ENCODE data around the gene NUP62.

DNA sequence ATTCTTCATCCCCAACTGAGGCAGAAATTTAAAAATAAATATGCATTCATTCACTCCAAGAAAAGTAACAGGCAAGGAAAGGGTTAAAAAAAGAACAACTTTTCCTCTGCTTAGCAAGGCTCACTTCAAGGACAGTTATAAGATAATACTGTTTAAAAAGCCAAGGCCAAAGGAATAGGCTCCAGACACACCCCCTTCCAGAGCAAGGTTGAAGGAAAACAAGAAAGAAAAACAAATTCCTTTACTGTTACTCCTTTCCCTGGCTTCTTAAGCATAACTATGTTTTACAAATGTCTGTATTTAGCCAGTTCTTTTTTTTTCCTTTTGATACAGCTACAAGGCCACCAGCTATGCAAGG lies 23.2 kb upstream of the NUP62 start:
- TF ChIP-seq, protein P1, sequence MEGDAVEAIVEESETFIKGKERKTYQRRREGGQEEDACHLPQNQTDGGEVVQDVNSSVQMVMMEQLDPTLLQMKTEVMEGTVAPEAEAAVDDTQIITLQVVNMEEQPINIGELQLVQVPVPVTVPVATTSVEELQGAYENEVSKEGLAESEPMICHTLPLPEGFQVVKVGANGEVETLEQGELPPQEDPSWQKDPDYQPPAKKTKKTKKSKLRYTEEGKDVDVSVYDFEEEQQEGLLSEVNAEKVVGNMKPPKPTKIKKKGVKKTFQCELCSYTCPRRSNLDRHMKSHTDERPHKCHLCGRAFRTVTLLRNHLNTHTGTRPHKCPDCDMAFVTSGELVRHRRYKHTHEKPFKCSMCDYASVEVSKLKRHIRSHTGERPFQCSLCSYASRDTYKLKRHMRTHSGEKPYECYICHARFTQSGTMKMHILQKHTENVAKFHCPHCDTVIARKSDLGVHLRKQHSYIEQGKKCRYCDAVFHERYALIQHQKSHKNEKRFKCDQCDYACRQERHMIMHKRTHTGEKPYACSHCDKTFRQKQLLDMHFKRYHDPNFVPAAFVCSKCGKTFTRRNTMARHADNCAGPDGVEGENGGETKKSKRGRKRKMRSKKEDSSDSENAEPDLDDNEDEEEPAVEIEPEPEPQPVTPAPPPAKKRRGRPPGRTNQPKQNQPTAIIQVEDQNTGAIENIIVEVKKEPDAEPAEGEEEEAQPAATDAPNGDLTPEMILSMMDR (optimal IDR thresholded peaks at IDR 0.05 in 1 of 3, IDR thresholded peaks at IDR 0.05 in 1 of 3, conservative IDR thresholded peaks at IDR 0.05 in 1 of 3; ENCODE audit: extremely low read depth in 1 of 3, insufficient read depth in 2 of 3, low read length in 3 of 3), result no peak
- TF ChIP-seq EZH2 (IDR thresholded peaks at IDR 0.05; ENCODE audit: low read length), result no peak

Measured in keratinocyte (primary cell).